ENCODE data around the gene ATXN2.

Gene ATXN2

GRCh38 chr12:111435661-111436201 is 163.4 kb downstream of the ATXN2 start:
- peak in 1 of 5 donors; percentile 33 for DNase-seq

- DNase-seq: peak; percentile 70 to 85 (median 79)
Observed at GRCh38 chr12:111434680-111435338, 164.3 kb downstream of the ATXN2 start.

GRCh38 chr12:111434049-111434448 is 165.1 kb downstream of the ATXN2 start:
- DNase-seq: no peak

- DNase-seq: no peak
Observed at GRCh38 chr12:111431772-111432171, 167.3 kb downstream of the ATXN2 start.

- DNase-seq: peak; percentile 41 to 75 (median 70)
Observed at GRCh38 chr12:111430433-111431353, 168.4 kb downstream of the ATXN2 start.

GRCh38 chr12:111429828-111430432 is 169.2 kb downstream of the ATXN2 start:
- peak; percentile 58 to 71 (median 65) for DNase-seq

GRCh38 chr12:111428728-111429175 is 170.4 kb downstream of the ATXN2 start:
- no peak for DNase-seq

- DNase-seq: no peak
Observed at GRCh38 chr12:111428081-111428727, 170.9 kb downstream of the ATXN2 start.

GRCh38 chr12:111427417-111428074 is 171.6 kb downstream of the ATXN2 start:
- no peak for DNase-seq

- peak in 1 of 5 donors; percentile 32 for DNase-seq
Observed at GRCh38 chr12:111426344-111427185, 172.6 kb downstream of the ATXN2 start.

- no peak for DNase-seq
Observed at GRCh38 chr12:111425655-111426054, 173.5 kb downstream of the ATXN2 start.

- DNase-seq: no peak
Observed at GRCh38 chr12:111424793-111425251, 174.3 kb downstream of the ATXN2 start.

GRCh38 chr12:111424189-111424792 is 174.8 kb downstream of the ATXN2 start:
- DNase-seq: no peak

- DNase-seq: no peak
Observed at GRCh38 chr12:111420494-111420893, 178.6 kb downstream of the ATXN2 start.

GRCh38 chr12:111419784-111420183 is 179.3 kb downstream of the ATXN2 start:
- DNase-seq: no peak

- DNase-seq: no peak
Observed at GRCh38 chr12:111418594-111418880, 180.6 kb downstream of the ATXN2 start.

GRCh38 chr12:111417784-111418593 is 181.1 kb downstream of the ATXN2 start:
- DNase-seq: no peak

- no peak for DNase-seq
Observed at GRCh38 chr12:111417290-111417689, 181.8 kb downstream of the ATXN2 start.

GRCh38 chr12:111414711-111415252 is 184.3 kb downstream of the ATXN2 start:
- DNase-seq: no peak
